GM21737 (cell line): ENCODE data around the gene PHKB.
"Not testable (repeated sequence)": the region's sequence is repeated elsewhere in the genome, so short reads cannot be mapped to it uniquely, and the experiment has no call there.

Source experiments
- ATAC-seq: cut with Tn5 transposase; IDR thresholded peaks from one replicate; pipeline ENCODE4 v1.9.1; 2021; ENCODE audit warnings: mild to moderate bottlenecking, moderate library complexity; ENCODE audit not compliant: unreplicated experiment

The PHKB gene

GRCh38 chr16:47460711-47461597, at the start of gene PHKB, which contains the start of gene ITFG1:
Gene PHKB, plus strand, starts transcription at chr16:47461331. Its CDS starts 20 bp downstream, at chr16:47461351.
Gene ITFG1, minus strand, starts transcription at chr16:47461063. Its CDS starts 18 bp downstream, at chr16:47461045.
- ATAC-seq, result peak; percentile 74

DNA sequence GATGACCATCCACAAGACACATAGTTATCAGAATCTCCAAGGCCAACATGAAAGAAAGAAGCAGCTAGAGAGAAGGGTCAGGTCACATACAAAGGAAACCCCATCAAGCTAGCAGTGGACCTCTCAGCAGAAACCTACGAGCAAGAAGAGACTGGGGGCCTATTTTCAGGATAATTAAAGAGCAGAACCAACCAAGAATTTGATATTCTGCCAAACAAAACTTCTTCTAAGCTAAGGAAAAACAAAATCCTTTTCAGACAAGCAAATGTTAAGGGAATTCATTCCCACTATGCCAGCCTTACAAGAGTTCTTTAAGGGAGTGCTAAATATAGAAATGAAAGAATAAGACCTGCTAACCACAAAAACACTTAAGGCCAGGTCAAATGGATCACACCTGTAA, 48.1 kb upstream of the PHKB start:
- ATAC-seq, result no peak

GRCh38 chr16:47416869-47417268, 44.3 kb upstream of the PHKB start:
- no peak for ATAC-seq

DNA sequence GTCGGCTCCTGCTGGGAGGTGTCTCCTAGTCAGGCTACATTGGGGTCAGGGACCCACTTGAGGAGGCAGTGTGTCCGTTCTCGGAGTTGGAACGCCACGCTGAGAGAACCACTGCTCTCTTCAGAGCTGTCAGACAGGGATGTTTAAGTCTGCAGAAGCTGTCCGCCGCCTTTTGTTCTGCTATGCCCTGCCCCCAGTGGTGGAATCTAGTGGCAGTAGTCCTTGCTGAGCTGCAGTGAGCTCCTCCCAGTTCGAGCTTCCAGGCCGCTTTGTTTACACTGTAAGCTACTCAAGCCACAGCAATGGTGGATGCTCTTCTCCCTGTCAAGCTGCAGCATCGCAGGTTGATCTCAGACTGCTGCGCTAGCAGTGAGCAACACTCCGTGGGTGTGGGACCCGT, 36.3 kb upstream of the PHKB start:
- no peak for ATAC-seq

DNA sequence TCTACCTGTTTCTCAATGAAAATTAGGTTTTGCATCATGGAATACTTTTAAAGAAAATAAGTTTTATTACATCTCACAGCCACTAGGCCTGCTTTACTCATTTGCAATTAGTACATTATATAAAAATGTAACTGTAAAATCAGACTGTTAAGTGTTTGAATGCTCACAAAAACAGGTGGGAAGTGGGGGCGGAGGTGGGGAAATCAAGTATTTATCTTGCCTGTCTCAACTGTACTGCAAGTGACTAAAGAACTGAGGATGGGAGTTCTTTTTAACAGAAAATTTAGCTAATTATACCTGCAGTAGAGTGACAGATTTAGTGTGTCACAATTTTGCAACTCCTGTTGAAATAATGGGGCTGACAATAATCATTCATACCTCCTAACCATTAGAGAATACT, 34.3 kb upstream of the PHKB start:
- no peak for ATAC-seq

- ATAC-seq, result no peak
Observed at GRCh38 chr16:47431960-47432359, 29.2 kb upstream of the PHKB start.

DNA sequence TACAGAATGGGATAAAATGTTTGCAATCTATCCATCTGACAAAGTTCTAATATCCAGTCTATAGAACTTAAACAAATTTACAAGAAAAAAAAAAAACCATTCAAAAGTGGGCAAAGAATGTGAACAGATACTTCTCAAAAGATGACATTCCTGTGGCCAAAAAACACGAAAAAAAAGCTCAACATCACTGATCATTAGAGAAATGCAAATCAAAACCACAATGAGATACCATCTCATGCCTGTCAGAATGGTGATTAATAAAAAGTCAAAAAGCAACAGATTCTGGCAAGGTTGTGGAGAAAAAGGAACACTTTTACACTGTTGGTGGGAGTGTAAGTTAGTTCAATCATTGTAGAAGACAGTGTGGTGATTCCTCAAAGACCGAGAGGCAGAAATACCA, 26.9 kb upstream of the PHKB start:
- ATAC-seq, result not testable (repeated sequence)

DNA sequence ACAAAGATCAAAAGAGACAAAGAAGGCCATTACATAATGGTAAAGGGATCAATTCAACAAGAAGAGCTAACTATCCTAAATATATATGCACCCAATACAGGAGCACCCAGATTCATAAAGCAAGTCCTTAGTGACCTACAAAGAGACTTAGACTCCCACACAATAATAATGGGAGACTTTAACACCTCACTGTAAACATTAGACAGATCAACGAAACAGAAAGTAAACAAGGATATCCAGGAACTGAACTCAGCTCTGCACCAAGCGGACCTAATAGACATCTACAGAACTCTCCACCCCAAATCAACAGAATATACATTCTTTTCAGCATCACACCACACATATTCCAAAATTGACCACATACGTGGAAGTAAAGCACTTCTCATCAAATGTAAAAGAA, 21.1 kb upstream of the PHKB start:
- not testable (repeated sequence) for ATAC-seq

DNA sequence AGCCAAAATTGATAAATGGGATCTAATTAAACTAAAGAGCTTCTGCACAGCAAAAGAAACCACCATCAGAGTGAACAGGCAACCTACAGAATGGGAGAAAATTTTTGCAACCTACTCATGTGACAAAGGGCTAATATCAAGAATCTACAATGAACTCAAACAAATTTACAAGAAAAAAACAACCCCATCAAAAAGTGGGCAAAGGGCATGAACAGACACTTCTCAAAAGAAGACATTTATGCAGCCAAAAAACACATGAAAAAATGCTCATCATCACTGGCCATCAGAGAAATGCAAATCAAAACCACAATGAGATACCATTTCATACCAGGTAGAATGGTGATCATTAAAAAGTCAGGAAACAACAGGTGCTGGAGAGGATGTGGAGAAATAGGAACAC, 18.2 kb upstream of the PHKB start:
- ATAC-seq, result not testable (repeated sequence)

DNA sequence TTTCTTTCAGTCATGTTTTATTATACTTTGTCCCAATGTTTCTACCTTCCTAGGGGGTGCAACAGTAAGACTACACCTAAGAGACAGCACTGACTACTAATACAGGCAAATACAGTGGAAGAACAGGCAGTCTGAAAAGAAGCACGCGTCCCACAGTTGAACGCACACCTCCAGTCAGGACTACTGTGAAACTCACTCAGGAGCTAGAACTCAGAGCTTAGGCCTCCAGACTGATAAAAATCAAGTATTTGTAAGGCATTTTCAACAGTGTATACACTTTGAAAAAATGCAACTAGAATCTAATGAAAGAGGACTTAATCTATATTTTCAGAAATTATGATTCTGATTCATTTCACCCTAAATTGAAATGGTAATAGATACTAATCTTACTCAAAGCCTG, 14.7 kb upstream of the PHKB start:
- ATAC-seq, result no peak

DNA sequence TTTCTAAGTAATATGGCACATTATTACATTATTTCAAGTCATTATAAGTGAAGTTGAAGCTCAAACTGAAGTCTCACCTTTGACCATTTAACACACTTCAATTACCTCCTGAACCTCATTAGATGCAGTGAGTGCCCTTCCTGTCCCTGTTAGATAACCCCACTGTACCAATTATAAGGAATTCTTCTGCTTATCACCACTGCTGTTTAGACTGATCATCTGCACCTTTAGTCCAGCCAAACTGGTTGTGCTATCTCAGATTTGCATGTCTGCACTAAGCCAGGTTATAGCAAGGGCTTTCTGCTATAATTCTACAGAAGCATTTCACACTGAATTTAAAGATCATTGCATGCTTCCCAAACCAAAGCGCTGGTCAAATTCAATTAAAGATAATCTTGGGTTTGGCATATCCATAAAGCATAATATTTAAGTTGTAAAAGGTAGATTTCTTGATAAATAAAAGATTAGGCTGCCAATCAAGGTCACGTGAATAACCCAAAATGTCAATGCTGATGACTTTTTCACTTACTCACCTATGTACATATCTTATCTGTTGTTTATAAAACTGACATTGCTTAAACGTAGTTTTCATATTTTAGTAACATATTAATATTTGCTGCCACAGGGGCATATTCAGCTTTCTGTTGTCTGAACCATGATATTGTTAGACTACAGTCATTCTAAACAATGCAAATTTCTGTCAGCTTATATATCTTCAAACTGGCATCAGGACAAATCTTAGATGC, 12.1 kb upstream of the PHKB start:
- ATAC-seq, result no peak

- ATAC-seq, result no peak
Observed at GRCh38 chr16:47449788-47450187, 11.3 kb upstream of the PHKB start.

DNA sequence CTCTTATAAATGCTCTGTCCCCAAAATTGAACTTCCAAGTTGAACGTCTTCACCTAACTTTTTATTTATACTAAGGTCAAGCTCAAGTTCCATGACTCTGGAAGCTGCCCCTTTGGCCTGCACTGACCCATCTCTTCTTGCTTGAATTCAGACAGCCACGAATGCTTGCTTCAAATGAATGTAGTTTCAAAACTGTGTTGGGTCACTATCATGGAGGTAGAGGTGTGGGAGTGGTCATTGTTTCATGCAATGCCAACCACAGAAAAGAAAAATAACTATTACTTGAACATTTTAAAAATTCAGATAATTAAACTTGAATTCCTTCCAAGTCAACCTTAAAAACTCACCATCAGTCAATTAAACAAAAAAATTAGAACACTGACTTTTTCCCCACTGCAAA, 2.8 kb upstream of the PHKB start:
- ATAC-seq, result no peak

- ATAC-seq, result no peak
Observed at GRCh38 chr16:47459603-47460002, 1.5 kb upstream of the PHKB start.

- no peak for ATAC-seq
Observed at GRCh38 chr16:47460359-47460710, 796 bp upstream of the PHKB start.

DNA sequence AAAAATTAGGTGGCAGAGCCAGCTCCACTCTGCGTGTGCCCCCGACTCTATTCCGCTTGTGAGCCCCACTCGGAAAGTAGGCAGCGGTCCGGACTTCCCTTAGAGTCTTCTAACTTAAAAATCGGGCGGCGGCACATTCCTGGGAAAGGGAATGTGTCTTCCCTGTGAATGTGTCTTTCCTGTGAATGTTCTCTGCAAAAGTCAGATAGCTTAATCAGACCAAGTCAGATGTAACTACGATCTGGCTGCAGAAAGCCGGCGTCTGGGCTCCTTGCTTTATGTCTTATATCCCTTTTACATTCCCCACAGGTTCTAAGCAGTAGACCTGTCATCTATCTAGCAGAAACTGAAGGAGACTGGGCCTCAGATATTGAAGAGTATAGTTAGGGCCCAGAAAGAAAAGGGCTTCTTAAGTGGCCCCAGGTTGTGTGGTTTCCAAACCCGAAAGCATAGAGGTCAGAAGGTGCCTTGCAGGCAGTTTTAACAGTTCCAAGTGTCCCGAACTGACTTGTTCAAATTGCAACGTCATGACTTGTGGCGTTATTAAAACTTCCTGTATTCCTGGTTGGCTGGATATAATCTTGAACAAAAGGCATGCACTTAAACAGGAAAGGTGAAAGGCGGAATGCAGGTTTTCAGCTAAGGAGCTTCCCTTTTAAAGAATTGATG, 601 bp downstream of the PHKB start:
- ATAC-seq, result no peak

GRCh38 chr16:47463771-47464624, 2.9 kb downstream of the PHKB start:
- ATAC-seq, result no peak

GRCh38 chr16:47465919-47466630, 4.9 kb downstream of the PHKB start:
- ATAC-seq, result no peak

GRCh38 chr16:47467501-47467900, 6.4 kb downstream of the PHKB start:
- ATAC-seq, result no peak
